Epidermal melanocyte (primary cell): Measurements from ENCODE around the gene GGCX.

Experiments
- DNase-seq: peaks from one replicate; pipeline ENCODE4 v3.0.0; 2011; ENCODE audit warnings: low spot score; ENCODE audit not compliant: insufficient read length

Gene GGCX

DNA sequence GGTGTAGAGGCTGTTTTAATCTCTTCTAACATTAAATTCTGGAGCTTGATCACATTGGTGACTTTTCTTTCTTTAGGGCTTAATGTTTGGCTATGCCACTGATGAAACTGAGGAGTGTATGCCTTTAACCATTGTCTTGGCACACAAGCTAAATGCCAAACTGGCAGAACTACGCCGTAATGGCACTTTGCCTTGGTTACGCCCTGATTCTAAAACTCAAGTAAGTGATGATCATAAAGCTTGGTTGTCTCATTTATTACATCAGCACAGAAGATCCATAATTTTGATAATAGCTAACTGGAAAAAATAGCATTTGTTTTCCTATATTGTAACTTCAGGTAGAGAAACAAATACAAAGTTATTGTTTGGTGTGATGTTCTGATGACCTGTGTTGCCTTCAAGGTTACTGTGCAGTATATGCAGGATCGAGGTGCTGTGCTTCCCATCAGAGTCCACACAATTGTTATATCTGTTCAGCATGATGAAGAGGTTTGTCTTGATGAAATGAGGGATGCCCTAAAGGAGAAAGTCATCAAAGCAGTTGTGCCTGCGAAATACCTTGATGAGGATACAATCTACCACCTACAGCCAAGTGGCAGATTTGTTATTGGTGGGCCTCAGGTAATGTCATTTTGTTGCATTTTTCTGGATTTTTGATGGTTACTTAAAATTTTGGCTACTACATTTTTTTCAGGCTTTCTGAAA, 19.4 kb downstream of the GGCX start:
- no peak for DNase-seq

GRCh38 chr2:85541262-85541661, 20.0 kb downstream of the GGCX start:
- no peak for DNase-seq

DNA sequence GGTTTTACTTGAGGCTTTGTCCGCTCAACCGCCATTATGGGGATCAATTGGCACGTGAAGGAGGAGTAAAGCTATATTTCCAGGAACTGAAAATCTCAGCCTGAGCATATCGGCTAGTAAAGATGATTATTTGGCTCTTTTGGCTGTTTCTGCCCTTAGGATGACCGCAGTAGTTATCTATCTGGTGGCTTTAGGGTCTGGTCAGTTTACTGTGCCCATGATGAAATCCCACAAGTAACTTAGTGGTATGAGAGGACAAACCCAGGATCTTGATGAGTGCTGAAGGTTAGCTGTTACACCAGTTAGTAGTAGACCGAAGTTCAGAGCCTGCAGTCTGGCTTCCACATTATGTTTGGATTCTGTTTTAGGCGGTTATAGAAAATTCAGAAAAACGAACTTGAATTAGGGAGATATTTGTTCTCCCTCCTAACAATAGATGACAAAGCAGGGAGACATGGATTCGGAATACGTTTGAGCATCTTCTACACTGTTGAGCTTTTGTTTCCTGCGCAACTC, 21.1 kb downstream of the GGCX start:
- DNase-seq: no peak

GRCh38 chr2:85539361-85540132, 21.7 kb downstream of the GGCX start:
- no peak for DNase-seq

DNA sequence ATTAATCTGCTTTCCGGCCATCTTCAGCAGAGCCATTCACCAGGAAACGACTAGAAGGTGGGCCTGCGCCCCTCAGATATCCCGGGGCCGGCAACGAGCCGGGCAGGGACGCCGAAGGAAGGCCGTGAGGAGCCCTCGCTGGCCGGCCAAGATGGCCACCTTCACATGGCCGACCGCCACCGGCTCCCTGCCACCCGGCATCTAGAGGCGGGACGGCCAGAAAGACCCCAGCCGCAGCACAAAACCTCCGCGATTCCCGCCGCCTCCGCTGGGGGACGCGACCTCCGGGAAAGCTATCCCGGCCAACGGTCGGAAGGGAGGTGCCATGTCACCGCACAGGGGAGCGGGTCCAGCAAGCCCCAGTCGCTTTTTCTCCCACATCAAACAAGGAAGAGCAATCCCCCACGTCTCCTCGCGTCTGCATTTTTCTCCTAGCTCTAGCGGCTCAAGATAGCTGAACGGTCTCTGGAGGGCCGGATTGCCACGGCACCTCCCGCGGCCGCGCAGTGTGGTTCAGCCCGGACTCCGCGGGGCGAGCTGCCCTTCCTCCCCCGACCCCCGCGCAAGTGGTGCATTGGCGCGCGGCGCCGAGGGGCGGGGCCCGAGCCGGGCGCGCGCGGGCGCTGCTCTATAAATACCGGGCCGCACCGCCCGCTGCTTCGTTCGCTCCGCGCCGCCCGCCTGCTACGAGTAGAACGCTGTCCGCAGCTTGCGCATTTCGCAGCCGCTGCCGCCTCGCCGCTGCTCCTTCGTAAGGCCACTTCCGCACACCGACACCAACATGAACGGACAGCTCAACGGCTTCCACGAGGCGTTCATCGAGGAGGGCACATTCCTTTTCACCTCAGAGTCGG, 22.6 kb downstream of the GGCX start, which contains the start of gene MAT2A:
Gene MAT2A, plus strand, starts transcription at position 662 of the 854 bp plus-strand sequence. Its CDS starts 120 bp downstream, at position 782.
- peak; percentile 70 for DNase-seq

DNA sequence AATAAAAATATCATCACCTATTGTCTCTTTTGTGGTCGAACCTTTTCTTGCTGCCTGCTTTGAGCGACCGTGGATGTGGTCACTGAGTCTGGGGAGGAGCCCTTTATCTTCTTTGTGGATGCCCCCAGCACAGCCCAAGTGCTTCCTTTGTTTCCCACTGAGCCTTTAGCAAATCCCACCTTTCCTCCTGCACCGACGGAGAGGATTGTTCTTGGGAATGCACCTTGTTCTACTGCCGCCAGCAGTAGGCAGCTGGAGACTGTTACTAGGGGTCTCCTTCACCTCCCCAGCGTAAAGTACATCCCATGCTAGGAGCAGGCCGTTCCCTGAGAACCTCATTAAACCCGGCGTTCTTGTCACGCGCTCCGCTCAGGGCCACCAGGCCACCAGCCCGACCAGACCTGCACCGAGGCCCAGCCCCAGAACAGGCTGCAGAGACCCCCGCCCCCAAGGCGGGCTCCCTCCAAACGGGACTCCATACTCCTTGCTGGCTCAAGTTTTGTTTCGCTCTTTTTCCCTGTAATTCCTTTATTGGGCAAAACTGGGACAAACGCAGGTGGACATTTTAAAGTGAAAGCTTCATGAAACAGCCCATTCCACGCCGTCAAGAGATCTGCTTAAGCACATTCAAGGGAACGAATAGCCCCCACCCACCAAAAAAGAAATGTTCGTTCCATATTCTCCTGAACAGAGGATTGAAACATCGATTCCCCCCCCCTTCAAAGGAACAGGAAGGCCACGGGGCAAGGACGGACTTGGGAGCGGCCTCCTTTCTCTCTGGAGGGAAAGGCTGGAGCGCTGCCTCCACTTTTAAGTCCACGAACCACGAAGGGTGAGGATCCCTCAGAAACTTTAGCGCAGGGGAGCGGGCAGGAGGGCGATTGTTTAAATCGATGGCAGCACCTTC, 23.4 kb downstream of the GGCX start:
- DNase-seq: no peak

DNA sequence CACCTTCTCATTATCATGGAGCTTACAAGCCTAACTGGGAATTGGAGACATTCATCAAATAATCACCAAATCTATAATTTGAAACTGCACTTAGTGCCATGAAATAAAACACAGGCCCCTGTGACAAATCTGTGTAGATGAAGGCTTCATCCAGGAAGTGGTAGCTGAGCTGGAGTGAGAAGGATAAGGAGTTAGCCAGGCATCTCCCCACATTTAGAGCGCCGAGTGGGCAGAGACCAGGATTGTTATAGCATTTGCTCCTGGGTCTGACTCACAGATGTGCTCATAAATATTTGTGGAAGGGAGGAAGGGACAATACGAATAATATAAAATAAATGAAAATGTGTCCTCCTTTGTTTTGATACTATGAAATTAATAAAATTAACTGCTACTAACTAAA, 24.8 kb downstream of the GGCX start:
- DNase-seq: no peak

DNA sequence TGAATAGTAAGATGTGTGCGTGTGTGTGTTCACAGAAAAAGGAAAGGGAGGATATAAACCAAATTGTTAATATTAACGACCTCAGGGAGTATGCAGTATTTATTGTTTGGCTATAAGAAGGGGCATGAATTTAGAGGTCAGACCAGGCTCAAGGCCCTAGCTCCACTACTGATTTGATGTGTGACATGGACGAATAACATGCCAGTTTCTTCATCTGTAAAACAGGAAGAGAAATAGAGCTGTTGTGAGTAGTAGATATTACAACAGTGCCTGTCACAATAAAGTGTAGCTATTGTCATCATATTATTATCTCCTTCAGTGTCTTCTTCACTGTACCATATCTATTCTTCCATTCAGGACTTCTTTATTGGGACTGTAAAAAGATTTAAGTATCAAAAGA, 26.4 kb downstream of the GGCX start:
- no peak for DNase-seq

GRCh38 chr2:85534099-85534498, 27.2 kb downstream of the GGCX start:
- no peak for DNase-seq

DNA sequence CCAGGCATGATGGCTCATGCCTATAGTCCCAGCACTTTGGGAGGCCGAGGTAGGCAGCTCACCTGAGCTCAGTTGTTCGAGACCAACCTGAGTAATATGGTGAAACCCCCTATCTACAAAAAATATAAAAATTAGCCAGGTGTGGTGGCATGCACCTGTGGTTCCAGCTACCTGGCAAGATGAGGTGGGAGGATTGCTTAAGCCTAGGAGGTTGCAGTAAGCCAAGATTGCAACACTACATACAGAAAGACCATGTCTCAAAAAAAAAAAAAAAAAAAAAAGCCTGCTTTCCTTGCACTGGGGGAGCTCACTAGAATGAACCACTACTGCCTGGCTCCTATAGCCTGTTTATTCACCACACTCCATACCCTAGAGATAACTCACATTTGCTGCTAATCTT, 29.7 kb downstream of the GGCX start:
- DNase-seq: no peak

DNA sequence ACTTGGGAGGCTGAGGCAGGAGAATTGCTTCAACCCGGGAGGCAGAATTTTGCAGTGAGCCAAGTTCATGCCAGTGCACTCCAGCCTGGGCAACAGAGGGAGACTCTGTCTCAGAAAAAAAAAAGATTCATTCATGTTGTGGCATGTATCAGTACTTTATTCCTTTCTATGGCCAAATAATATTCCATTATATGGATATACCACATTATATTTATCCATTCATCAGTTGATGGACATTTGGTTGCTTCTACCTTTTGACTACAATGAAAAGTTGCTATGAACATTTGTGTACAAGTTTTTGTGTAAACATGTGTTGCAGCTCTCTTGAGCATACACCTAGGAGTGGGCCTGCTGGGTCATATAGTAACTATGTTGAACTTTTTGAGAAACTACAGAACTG, 31.5 kb downstream of the GGCX start:
- no peak for DNase-seq

DNA sequence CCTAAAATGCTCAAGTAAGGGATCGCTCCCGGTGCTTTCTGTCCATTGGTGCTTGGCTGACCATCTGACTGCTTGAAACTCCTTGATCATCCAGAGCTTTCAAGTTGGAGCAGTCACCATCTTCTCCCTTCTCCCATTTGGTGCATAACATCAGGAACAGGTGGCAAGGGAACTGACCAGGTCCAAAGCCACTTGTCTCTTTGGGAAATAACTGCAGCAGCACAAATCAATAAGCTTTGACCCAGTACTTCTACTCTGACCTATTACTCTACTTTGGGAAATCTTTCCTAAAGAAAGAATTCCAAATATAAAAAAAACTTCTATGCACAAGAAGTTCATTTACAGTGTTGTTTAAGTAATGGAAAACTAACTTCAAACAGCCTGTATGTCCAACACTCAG, 32.9 kb downstream of the GGCX start:
- no peak for DNase-seq

DNA sequence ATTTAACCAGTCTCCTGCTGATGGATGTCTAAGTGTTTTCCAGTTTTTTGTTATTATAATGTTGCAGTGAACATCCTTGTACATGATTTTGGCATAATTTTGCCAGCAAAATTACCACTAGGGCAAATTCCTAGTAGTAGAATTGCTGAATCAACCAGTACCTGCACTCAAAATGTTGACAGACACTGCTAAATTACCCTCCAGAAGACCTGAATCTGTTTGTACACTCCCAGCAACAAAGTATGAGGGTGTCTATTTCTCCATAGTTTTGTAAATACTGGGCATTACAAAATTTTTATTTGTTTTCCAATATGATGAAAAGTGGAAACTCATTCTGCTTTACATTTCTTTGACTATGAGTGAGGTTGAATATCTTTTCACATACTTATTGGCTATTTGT, 33.5 kb downstream of the GGCX start:
- DNase-seq: no peak

DNA sequence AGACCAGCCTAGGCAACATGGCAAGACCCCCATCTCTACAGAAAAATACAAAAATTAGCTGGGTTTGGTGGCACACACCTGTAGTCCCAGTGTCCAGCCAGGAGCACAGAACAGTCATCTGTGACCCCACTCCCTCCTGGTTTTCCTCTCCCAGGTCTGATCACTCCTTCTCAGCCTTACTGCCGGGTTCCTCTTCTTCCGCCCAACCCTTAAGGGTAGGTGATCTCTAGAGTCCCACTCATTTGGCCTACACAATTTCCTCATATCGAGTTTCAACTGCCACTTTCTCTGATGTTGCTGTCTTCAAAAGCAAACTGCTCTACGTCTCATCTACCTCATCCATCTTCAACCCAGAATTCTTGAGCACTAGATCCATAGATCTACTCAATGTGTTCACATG, 35.7 kb downstream of the GGCX start:
- no peak for DNase-seq

GRCh38 chr2:85525029-85525428, 36.3 kb downstream of the GGCX start:
- no peak for DNase-seq

GRCh38 chr2:85524336-85524908, 36.9 kb downstream of the GGCX start:
- DNase-seq: no peak

- DNase-seq: no peak
Observed at GRCh38 chr2:85523903-85524335, 37.4 kb downstream of the GGCX start.

- DNase-seq: no peak
Observed at GRCh38 chr2:85523062-85523902, 38.0 kb downstream of the GGCX start.

DNA sequence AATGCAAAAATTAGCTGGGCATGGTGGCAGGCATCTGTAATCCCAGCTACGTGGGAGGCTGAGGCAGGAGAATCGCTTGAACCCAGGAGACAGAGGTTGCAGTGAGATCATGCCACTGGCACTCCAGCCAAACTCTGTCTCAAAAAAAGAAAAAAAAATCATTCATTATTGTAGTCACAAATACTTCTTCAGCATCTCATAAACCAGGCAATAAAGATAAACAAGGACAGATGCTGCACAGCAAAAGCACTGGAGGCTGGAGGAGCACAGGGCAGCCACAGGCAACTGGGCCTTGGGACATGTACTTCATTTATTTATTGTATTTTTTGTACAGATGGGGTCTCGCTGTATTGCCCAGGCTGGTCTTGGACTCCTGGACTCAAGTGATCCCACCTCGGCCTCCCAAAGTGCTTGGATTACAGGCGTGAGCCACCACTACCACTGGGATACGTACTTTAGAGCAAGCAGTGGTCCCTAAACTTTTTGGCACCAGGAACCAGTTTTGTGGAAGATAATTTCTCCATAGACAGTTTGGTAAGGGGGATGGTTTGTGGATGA, 39.1 kb downstream of the GGCX start:
- DNase-seq: no peak
